Measurements from ENCODE around the gene SULT1A2. TPM values are rescaled to one million over a fixed set of nuclear protein-coding genes. Genes with fewer than 3 reads are reported as not detected.
"Not testable (repeated sequence)": the region's sequence is repeated elsewhere in the genome, so short reads cannot be mapped to it uniquely, and the experiment has no call there.

The SULT1A2 gene
- polyA plus RNA-seq, 1 of the 3 experiments (the other 2 are of a cell fraction): 0.07 TPM

- not testable (repeated sequence) for DNase-seq; H3K4me3 ChIP-seq (ENCODE audit: low read depth in 2 of 2, low read length in 1 of 2); H3F3A ChIP-seq (replicated peaks; ENCODE audit: insufficient read depth); H2AFZ ChIP-seq (ENCODE audit: low read depth); H3K27ac ChIP-seq (ENCODE audit: low read depth in 2 of 2, low read length in 1 of 2); H3K4me2 ChIP-seq; H3K9me3 ChIP-seq; H3K4me1 ChIP-seq (ENCODE audit: control insufficient read depth in 1 of 2, insufficient read depth in 2 of 2, low read depth in 1 of 2, low read length in 1 of 2); H3K9ac ChIP-seq; H3K36me3 ChIP-seq (replicated peaks in 1 of 2; ENCODE audit: control insufficient read depth in 1 of 2, insufficient read depth in 2 of 2, low read length in 1 of 2); H4K20me1 ChIP-seq (ENCODE audit: insufficient read depth); H3K27me3 ChIP-seq (ENCODE audit: insufficient read depth); H3K9me2 ChIP-seq; H3K79me2 ChIP-seq (ENCODE audit: insufficient read depth)
- ChIA-PET POLR2A (interaction anchor here (0.6 kb wide), 1 partner anchor 124 kb away, joined by 5 read pairs; the partner anchor contains the start of gene CLN3), CTCF (interaction anchor here (1.0 to 1.5 kb wide), 4 partner anchors 35 to 343 kb away, joined by 3 to 5 read pairs (median 5); no protein-coding TSS in a partner anchor)
- WGBS (ENCODE audit: low lambda C conversion rate): 70% methylated on average over 7 of the region's 7 CpGs
Measured at GRCh38 chr16:28616224-28616577, 19.4 kb upstream of the SULT1A2 start.

GRCh38 chr16:28615486-28616223, 18.8 kb upstream of the SULT1A2 start:
- TF ChIP-seq RAD21 (IDR thresholded peaks at IDR 0.05; ENCODE audit: low read length): peak; percentile 70
- TF ChIP-seq SMC3 (IDR thresholded peaks at IDR 0.05; ENCODE audit: low read depth, low read length): peak; percentile 57
- TF ChIP-seq CTCF (IDR thresholded peaks at IDR 0.05): peak; percentile 67
- ChIA-PET CTCF (interaction anchor here (1.0 to 1.5 kb wide), 4 partner anchors 35 to 342 kb away, joined by 3 to 5 read pairs (median 5); no protein-coding TSS in a partner anchor), POLR2A (interaction anchor here (0.6 kb wide), 1 partner anchor 124 kb away, joined by 5 read pairs; the partner anchor contains the start of gene CLN3)
- not testable (repeated sequence) for H3K27ac ChIP-seq (ENCODE audit: low read depth in 2 of 2, low read length in 1 of 2); H4K20me1 ChIP-seq (ENCODE audit: insufficient read depth); H3K36me3 ChIP-seq (replicated peaks in 1 of 2; ENCODE audit: control insufficient read depth in 1 of 2, insufficient read depth in 2 of 2, low read length in 1 of 2); H3K4me1 ChIP-seq (ENCODE audit: control insufficient read depth in 1 of 2, insufficient read depth in 2 of 2, low read depth in 1 of 2, low read length in 1 of 2); H3F3A ChIP-seq (replicated peaks; ENCODE audit: insufficient read depth); H3K27me3 ChIP-seq (ENCODE audit: insufficient read depth); H2AFZ ChIP-seq (ENCODE audit: low read depth); H3K4me2 ChIP-seq; H3K9me3 ChIP-seq; H3K79me2 ChIP-seq (ENCODE audit: insufficient read depth); H3K9ac ChIP-seq; H3K4me3 ChIP-seq (ENCODE audit: low read depth in 2 of 2, low read length in 1 of 2); DNase-seq; H3K9me2 ChIP-seq
- 42% methylated on average over 17 of the region's 24 CpGs for WGBS (ENCODE audit: low lambda C conversion rate)

- H3K9me2 ChIP-seq; H3K4me2 ChIP-seq; POLR2A ChIA-PET; H3K4me3 ChIP-seq (ENCODE audit: low read depth in 2 of 2, low read length in 1 of 2); H3K27me3 ChIP-seq (ENCODE audit: insufficient read depth); H3K9ac ChIP-seq; H4K20me1 ChIP-seq (ENCODE audit: insufficient read depth); H3K79me2 ChIP-seq (ENCODE audit: insufficient read depth); H3K36me3 ChIP-seq (replicated peaks in 1 of 2; ENCODE audit: control insufficient read depth in 1 of 2, insufficient read depth in 2 of 2, low read length in 1 of 2); H3K4me1 ChIP-seq (ENCODE audit: control insufficient read depth in 1 of 2, insufficient read depth in 2 of 2, low read depth in 1 of 2, low read length in 1 of 2); DNase-seq; H3K27ac ChIP-seq (ENCODE audit: low read depth in 2 of 2, low read length in 1 of 2); H3F3A ChIP-seq (replicated peaks; ENCODE audit: insufficient read depth); H2AFZ ChIP-seq (ENCODE audit: low read depth); H3K9me3 ChIP-seq; CTCF ChIA-PET: not testable (repeated sequence)
- no CpG with 5 or more reads among the region's 16 CpGs for WGBS (ENCODE audit: low lambda C conversion rate)
Measured at GRCh38 chr16:28614561-28614960, 17.7 kb upstream of the SULT1A2 start.

GRCh38 chr16:28613912-28614311, 17.1 kb upstream of the SULT1A2 start:
- POLR2A ChIA-PET; H3K9me3 ChIP-seq; H4K20me1 ChIP-seq (ENCODE audit: insufficient read depth); CTCF ChIA-PET; H3K9me2 ChIP-seq; H3F3A ChIP-seq (replicated peaks; ENCODE audit: insufficient read depth); H3K4me2 ChIP-seq; H3K36me3 ChIP-seq (replicated peaks in 1 of 2; ENCODE audit: control insufficient read depth in 1 of 2, insufficient read depth in 2 of 2, low read length in 1 of 2); H3K27ac ChIP-seq (ENCODE audit: low read depth in 2 of 2, low read length in 1 of 2); H3K4me1 ChIP-seq (ENCODE audit: control insufficient read depth in 1 of 2, insufficient read depth in 2 of 2, low read depth in 1 of 2, low read length in 1 of 2); H3K4me3 ChIP-seq (ENCODE audit: low read depth in 2 of 2, low read length in 1 of 2); H2AFZ ChIP-seq (ENCODE audit: low read depth); DNase-seq; H3K27me3 ChIP-seq (ENCODE audit: insufficient read depth); H3K79me2 ChIP-seq (ENCODE audit: insufficient read depth); H3K9ac ChIP-seq: not testable (repeated sequence)
- no CpG with 5 or more reads among the region's 26 CpGs for WGBS (ENCODE audit: low lambda C conversion rate)

GRCh38 chr16:28612359-28613280, 15.8 kb upstream of the SULT1A2 start:
- H3K4me2 ChIP-seq; H3K9me3 ChIP-seq; H3K36me3 ChIP-seq (replicated peaks in 1 of 2; ENCODE audit: control insufficient read depth in 1 of 2, insufficient read depth in 2 of 2, low read length in 1 of 2); CTCF ChIA-PET; POLR2A ChIA-PET; H3K79me2 ChIP-seq (ENCODE audit: insufficient read depth); H3K27me3 ChIP-seq (ENCODE audit: insufficient read depth); H3K4me3 ChIP-seq (ENCODE audit: low read depth in 2 of 2, low read length in 1 of 2); H3F3A ChIP-seq (replicated peaks; ENCODE audit: insufficient read depth); H3K27ac ChIP-seq (ENCODE audit: low read depth in 2 of 2, low read length in 1 of 2); H3K4me1 ChIP-seq (ENCODE audit: control insufficient read depth in 1 of 2, insufficient read depth in 2 of 2, low read depth in 1 of 2, low read length in 1 of 2); H3K9ac ChIP-seq; H4K20me1 ChIP-seq (ENCODE audit: insufficient read depth); H3K9me2 ChIP-seq; DNase-seq; H2AFZ ChIP-seq (ENCODE audit: low read depth): not testable (repeated sequence)
- WGBS (ENCODE audit: low lambda C conversion rate): no CpG with 5 or more reads among the region's 17 CpGs

Measured in SK-N-SH (cell line).